GM23338 (cell line): ENCODE measurements around the gene FAM222A.

ENCODE experiments used
- CREB1 ChIP-seq: fragments of 250-450 bp; sonication (Bioruptor Pico); IDR thresholded peaks from 2 replicates; pipeline ENCODE4 v1.5.0; 2020; ENCODE audit warnings: low read depth, mild to moderate bottlenecking, moderate library complexity
- EZH2 ChIP-seq: fragments of 200-600 bp; sonication (generic); IDR thresholded peaks from one replicate; pipeline ENCODE4 v1.8.0; 2017; ENCODE audit warnings: antibody characterized with exemption, mild to moderate bottlenecking, low read depth; ENCODE audit not compliant: unreplicated experiment
- EZH2phosphoT487 ChIP-seq: fragments of 200-600 bp; sonication (generic); IDR thresholded peaks from one replicate; pipeline ENCODE4 v1.8.1; 2018; ENCODE audit warnings: antibody characterized with exemption; ENCODE audit not compliant: unreplicated experiment
- JUNB ChIP-seq: IDR thresholded peaks from one replicate; pipeline ENCODE4 v1.6.1; 2016; ENCODE audit warnings: antibody characterized with exemption; ENCODE audit not compliant: unreplicated experiment
- POLR2AphosphoS5 ChIP-seq: IDR thresholded peaks from 2 replicates; pipeline ENCODE4 v1.6.1; 2016; ENCODE audit warnings: antibody characterized with exemption, low read depth
- ZNF331 ChIP-seq: fragments of 250-450 bp; sonication (Bioruptor Pico); IDR thresholded peaks from 2 replicates; pipeline ENCODE4 v1.5.0; 2020; ENCODE audit warnings: low read depth, mild to moderate bottlenecking, moderate library complexity
- TF ChIP-seq, protein P1 (sequence below), 2 experiments: fragments of 200-600 bp in 1 of 2; sonication (generic) in 1 of 2; conservative IDR thresholded peaks; 2 replicates each; pipeline versions ENCODE4 v1.5.1 to v1.6.1; 2016 to 2017; ENCODE audit warnings: antibody characterized with exemption in 2 of 2, low read depth in 2 of 2, mild to moderate bottlenecking in 2 of 2, moderate library complexity in 1 of 2
- TF ChIP-seq, protein P2 (sequence below): IDR thresholded peaks from one replicate; pipeline ENCODE4 v1.6.1; 2018; ENCODE audit warnings: antibody characterized with exemption; ENCODE audit not compliant: unreplicated experiment

DNA sequence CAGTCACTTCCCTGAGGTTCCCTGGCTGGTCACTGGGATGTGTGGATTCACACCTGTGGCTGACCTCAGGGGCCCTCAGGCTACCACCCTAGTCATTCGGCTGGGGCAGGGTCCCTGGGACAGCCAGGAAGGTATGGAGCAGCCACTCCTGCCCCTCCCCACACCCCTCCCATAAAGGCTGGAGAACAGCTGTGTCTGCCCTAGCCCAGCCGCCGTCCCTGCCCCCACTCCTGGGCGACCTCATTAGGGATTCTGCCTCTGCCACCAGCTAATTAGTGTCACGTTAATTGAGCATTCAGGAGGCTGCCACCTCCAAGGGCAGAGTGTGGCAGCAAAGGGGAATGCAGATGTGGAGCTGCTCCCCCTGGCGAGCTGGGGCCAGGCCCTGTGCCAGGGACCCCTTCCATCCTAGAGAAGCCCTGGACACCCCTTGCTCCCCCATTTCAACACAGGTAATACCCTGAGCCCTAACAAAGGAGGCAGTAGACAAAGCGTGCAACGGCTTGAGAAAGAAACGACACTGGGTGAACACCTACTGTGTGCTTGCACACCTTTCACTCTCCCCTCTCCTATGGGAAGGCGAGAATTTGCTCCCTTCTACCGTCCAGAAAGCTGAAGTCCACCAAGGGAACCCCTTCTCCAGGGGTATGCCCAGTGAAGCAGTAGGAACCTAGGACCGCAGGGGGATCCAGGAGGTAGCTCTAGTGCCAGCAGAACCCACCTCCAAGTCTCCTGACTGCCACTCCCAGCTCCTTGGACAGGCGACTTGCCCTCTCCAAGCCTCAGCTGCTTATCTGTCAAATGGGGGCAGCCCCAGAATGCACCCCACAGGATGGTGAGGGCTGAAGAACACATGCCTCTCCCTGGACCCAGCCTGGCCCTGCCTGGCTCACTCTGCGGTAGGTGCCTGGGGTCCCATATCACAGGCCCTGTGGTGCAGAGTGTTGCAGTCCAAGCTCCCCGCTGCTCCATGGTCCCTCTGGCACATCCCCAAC is 45.1 kb downstream of the FAM222A start:
- TF ChIP-seq, protein P1, sequence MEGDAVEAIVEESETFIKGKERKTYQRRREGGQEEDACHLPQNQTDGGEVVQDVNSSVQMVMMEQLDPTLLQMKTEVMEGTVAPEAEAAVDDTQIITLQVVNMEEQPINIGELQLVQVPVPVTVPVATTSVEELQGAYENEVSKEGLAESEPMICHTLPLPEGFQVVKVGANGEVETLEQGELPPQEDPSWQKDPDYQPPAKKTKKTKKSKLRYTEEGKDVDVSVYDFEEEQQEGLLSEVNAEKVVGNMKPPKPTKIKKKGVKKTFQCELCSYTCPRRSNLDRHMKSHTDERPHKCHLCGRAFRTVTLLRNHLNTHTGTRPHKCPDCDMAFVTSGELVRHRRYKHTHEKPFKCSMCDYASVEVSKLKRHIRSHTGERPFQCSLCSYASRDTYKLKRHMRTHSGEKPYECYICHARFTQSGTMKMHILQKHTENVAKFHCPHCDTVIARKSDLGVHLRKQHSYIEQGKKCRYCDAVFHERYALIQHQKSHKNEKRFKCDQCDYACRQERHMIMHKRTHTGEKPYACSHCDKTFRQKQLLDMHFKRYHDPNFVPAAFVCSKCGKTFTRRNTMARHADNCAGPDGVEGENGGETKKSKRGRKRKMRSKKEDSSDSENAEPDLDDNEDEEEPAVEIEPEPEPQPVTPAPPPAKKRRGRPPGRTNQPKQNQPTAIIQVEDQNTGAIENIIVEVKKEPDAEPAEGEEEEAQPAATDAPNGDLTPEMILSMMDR (conservative IDR thresholded peaks at IDR 0.05; ENCODE audit: low read depth in 2 of 2): no peak; a peak in 1 of 4 replicates
- TF ChIP-seq EZH2 (no peak), POLR2AphosphoS5 (no peak), EZH2phosphoT487 (no peak), CREB1 (no peak), ZNF331 (CRISPR knock-in tag) (no peak), JUNB (no peak)
- TF ChIP-seq, protein P2, sequence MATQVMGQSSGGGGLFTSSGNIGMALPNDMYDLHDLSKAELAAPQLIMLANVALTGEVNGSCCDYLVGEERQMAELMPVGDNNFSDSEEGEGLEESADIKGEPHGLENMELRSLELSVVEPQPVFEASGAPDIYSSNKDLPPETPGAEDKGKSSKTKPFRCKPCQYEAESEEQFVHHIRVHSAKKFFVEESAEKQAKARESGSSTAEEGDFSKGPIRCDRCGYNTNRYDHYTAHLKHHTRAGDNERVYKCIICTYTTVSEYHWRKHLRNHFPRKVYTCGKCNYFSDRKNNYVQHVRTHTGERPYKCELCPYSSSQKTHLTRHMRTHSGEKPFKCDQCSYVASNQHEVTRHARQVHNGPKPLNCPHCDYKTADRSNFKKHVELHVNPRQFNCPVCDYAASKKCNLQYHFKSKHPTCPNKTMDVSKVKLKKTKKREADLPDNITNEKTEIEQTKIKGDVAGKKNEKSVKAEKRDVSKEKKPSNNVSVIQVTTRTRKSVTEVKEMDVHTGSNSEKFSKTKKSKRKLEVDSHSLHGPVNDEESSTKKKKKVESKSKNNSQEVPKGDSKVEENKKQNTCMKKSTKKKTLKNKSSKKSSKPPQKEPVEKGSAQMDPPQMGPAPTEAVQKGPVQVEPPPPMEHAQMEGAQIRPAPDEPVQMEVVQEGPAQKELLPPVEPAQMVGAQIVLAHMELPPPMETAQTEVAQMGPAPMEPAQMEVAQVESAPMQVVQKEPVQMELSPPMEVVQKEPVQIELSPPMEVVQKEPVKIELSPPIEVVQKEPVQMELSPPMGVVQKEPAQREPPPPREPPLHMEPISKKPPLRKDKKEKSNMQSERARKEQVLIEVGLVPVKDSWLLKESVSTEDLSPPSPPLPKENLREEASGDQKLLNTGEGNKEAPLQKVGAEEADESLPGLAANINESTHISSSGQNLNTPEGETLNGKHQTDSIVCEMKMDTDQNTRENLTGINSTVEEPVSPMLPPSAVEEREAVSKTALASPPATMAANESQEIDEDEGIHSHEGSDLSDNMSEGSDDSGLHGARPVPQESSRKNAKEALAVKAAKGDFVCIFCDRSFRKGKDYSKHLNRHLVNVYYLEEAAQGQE: no peak
